Stimulated activated CD4-positive, alpha-beta T cell treated with anti-CD3 and anti-CD28 coated beads, Interleukin-4, amount 100 ng/mL, for 4 hours (primary cell): ENCODE results near the gene SPATA13.
"Not testable (repeated sequence)": the region's sequence is repeated elsewhere in the genome, so short reads cannot be mapped to it uniquely, and the experiment has no call there.

Experiments used
- DNase-seq, 2 experiments: peaks; one replicate each; pipeline ENCODE4 v3.0.0-alpha.2; 2020

Gene SPATA13

DNA sequence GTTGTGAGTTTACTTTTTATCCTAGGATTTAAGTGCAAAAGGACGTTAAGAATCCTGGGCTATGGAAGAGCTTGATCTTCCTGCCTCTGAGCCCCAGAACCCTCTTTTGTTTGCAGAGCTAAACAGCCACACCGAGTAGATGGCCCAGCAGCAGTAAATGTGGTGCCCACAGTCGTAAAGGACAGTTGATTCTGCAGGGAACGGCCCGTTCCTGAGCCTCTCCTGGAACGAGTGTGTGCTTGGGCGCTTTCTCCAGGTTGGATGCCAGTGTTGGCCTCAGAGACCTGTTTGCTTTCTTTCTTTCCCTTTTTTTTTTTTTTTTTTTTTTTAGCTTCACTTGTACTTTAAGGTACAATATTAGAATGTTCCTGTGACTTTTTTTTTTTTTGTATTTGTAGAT lies 41.7 kb downstream of the SPATA13 start:
- DNase-seq, result no peak

DNA sequence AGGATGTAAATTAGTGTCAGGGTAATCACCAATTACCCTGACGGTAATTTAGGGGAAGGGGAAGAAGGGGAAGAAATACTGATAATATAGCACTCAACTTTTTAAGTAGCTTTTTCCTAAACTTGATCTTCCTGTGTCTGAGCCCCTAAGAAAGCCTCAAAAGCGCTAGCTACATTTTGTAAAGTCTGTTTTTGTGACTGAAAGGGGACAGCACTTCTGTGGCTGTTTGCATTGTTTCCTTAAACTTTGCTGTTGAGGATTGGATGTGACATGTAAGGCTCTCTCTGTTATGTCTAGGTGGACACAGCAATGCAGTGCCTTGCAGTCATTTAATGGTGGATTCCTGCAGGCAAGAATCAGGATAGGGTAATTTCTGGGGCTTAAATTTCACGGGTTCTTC lies 42.8 kb downstream of the SPATA13 start:
- no peak for DNase-seq

DNA sequence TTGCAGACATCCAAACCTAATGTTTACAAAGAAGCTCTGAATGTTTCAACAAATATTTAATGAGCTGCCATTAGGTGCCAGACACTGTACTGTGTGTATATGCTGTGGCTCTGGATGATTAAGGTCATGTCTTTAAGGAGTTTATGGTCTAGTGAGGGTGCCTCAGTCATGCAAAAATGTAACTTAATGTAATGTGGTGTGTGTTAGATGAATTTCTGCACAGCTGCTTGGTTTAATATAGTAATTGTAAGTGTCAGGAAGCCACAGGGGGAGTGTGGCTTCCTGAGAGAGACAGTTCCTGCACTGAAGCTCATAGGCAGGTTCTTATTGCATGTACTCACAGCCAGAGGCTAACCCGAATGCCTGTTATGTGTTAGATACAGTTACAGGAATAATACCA lies 43.3 kb downstream of the SPATA13 start:
- DNase-seq, result no peak

DNA sequence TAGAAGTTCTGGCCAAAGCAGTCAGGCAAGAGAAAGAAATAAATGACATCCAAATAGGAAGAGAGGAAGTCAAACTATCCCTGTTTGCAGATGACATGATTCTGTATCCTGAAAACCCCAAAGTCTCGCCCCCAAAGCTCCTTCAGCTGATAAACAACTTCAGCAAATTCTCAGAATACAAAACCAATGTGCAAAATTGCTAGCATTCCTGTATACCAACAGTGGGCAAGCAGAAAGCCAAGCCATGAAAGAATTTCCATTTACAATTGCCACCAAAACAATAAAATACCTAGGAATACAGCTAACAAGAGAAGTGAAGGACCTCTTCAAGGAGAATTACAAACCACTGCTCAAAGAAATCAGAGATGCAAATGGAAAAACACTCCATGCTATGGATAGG lies 44.6 kb downstream of the SPATA13 start:
- not testable (repeated sequence) for DNase-seq

DNA sequence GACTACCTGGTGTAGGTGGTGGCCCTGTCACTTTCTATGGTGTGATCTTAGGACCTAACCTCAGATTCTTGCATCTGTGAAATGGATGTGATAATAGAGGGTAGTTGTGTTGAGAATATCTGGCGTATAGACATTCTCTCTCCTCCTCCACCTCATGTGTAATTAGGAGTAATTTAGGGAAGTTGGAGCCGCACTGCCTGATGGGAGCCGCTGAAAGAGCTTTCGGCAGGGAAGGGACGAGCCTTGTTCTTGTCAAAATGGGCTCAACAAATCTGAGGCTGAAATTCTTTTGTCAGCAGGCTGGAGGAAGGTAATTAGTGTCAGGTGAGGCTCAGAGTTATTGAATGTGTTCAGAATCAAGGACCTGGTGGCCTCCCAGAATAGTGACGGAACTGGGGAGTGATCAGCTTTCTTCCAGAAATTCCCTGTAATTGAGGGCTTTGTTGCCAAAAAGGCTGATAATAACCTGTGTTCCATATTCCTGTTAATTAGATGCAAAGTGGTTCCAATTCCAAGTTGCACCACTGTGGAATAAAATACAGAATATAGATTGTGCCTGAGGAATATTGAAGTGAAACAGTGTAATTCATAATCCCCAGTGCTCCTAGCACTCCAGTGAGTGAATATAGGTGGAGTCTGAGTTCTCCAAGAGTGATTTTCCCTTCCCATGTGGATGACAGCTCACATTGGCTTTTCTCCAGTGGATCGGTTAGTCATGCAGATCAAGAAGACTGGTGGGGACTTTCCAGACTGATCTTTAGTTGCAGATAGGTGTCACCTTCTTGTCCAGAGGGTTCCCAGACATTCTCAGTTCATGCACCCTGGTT lies 47.5 kb downstream of the SPATA13 start:
- DNase-seq, result no peak

DNA sequence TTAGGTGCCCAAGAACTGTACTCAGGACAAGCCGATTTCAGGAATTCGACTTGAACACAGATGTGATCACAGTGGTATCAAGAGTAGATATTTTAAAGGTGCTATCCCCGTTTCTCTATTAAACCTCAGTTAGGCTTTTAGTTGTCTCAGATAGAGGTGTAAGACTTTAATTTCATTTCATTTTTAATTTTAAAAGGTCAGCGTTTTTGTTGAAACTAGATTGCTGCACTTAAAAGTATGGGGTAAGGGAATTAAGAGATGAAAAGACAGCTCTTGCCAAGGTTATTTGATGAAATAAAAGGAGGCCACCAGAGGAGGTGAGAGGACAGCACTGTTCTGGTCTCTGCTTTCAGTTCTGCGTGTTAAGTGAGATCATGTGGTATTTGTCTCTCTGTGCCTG lies 48.6 kb downstream of the SPATA13 start:
- no peak for DNase-seq

DNA sequence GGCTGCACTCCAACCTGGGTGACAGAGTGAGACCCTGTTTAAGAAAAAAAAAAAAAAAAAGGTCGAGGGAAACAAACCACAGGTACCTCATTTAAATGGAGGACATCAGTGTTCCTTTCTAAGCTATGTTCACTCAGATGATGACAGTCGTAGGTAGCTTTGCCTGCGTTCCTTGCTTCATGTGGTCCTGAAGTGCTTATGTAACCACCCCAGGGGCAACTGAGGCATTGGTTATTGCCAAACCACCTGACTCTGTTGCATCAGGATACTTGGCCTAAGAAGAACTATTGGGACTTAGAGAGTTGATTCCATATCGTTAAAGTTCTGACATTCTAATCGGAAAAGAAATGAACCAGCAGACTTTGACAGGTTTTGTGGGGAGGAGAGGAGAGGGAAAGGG lies 51.7 kb downstream of the SPATA13 start:
- DNase-seq, result no peak

DNA sequence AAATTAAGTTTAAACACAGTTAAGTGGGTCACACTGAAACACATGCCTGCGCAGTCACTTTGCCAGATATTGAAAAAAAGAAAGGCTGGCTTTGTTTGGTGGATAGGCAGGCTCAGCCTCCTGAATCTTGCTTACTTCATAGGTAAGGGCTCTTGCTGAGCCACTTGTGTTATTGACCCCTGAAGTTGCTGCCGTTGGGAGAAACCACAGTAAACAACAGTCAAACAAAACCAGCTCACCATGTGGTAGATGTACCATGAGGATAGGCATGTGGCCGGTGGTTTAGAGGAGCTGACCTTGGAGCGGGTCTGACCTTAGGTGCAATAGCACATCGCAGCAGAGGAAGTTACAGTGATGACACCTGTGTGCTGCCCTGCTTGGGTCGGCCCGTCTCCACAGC lies 52.2 kb downstream of the SPATA13 start:
- DNase-seq, result no peak

DNA sequence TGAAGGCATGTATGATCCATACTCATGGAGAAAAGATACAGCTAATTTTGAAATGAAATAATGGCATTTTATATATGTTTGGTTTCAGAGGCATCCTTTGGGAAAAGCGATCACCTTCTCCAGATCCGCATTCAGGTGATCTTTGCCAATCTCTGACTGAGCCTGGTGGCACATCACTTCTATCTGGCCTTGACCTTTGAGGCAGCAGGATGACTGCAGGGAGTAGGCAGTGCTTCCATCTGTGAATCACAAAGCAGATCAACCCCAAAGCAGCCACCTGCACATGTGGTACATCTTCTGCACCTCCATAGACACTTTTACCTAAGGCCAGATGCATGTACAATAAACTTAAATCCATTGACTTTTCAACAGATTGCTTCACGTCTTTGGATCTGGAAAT lies 53.4 kb downstream of the SPATA13 start:
- DNase-seq, result no peak

DNA sequence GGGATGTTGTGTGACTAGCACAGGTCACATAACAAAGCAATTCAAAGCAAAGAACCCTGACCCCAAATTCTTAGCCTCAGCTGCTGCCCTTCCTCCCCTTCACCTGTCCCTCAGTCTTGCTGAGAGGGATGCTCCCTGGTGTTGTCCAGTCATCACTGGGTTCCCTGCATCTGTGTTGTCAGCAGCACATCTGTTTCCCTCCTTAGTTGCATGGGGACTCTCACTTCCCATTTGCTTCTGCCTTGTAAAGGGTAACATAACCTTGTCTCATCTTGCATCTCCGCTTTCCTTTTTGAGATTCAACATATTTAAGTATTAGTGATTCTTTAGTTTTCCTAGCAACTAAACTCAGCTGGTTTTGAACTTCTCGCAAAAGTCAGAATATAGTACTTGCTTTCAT lies 54.0 kb downstream of the SPATA13 start:
- no peak for DNase-seq

DNA sequence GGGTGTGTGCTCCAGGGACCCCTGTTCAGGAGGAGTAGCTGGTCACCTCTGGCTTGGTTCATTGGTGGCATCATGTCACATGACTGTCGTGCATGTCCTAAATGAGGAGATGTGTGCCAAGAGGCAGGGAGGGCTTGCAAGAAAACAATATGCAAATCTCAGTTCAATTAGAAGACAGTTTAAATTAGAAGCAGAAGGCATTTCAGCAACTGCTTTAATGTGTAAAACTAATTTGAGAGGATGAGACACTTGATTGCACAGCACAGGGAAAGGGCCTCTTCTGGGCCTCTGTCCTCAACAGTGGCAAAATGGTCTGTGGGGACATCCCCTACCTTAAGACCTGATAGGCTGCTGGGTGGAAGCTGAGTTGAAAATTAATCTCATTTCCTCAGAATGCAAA lies 54.6 kb downstream of the SPATA13 start:
- DNase-seq, result no peak

DNA sequence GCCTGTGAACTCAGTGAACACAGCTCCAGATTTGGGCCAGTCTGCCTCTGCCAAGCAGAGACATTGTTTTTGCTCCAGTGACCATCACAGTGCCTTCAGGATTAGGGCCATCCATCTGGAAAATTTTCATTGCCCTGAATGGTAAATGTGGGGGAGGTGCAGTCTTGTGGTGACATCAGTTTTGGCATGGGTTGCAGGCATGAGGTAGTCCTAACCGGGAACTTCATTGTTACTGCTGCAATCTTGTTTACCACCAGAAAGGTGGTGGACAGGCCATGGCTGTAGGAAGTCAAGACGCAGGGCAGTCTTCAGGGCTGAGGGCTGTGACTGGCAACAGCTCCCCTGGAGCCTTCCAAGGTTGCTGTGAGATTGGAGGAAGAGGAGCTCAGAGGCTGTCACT lies 55.2 kb downstream of the SPATA13 start:
- no peak for DNase-seq

DNA sequence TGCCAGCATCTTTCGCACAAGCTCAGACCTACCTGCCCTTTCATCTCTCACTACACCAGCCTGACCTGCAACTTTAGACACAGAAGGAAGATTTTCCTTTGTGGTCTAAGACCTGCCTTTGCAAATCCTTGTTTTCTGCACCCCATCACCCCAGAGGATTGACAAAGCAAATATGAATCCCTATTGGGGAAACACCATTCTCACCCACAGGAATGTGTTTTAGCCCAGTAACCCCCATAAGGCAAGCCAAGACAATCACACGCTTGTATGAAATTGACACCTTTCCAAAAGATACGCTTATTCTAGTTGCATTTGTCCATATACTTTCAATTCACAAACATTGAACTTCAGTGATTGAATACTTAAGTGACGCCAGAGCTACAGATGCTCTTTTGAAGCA lies 55.7 kb downstream of the SPATA13 start:
- DNase-seq, result no peak

DNA sequence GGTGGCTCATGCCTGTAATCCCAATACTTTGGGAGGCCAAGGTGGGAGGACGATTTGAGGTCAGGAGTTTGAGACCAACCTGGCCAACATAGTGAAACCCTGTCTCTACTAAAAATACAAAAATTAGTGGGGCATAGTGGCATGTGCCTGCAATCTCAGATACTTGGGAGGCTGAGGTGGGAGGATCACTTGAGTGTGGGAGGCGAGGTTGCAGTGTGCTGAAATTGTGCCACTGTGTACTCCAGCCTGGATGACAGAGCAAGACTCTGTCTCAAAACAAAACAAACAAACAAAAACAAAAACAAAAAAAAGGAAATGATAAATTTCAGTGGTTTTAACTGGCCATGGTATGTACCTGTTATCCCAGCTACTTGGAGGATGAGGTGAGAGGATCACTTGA lies 56.3 kb downstream of the SPATA13 start:
- not testable (repeated sequence) for DNase-seq

DNA sequence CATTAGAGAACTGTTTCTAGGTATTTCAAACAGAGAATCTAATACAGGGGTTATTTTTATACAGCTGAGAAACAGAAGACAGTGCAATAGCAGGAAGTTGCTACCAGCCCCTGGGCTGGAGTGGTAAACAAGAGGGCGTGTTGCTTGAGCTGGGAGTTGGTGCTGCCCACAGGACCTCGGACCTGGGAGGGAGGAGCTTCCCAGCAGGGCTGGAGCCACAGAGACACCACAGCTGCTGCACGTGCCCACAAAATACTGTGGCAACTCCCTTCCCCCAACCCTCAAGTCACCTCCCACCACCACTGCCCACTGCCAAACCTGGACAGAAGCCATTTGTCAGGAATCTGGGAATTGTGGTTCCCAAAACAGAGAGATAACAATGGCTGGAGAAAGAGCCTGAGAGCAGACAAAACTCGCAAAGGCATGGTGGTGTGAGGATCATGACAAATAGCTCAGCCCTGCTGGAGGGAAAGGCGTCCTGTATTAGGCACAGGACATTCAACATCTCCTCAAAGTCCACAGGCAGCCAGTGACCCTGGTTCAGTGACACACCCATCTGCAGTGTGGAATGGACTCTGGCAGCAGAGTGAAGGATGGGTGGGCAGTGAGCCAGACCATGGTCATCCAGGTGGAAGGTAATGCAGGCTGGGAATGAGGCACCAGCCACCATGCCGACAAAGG lies 57.2 kb downstream of the SPATA13 start:
- no peak for DNase-seq

DNA sequence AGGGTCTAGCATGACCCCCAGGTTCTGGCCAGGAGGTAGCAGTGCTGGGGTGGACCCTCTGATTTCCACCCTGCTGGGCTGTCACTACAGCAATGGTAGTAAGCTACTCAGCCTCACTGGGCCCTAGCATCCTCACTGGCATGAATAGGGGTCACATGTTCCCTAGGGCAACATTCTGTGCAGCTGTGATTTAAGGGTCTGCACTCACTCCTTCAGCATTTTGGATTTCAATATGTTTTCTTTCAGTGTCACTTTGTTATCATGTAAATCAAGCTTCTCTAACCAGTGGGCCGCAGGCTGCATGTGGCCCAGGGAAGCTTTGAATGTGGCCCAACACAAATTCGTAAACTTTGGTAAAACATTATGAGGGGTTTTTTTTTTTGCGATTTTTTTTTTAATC lies 57.8 kb downstream of the SPATA13 start:
- no peak for DNase-seq

DNA sequence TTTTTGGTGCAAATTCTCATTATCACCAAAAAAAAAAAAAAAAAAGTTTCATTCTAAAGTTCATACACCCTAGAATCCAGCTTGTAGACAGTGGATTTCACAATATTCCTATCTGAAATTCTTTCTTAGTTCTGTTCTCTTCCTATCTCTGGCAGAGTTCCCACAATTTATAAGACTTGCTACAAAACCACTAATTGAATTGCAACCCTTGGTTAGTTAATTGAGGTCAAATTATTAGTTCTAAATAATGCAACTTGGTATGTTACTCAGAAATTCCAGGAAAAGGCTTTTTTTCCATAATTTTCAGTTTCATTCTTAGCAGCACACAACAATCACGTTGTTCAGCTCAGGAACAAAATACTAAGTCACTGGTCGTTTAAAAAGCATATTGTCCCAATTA lies 58.5 kb downstream of the SPATA13 start:
- no peak for DNase-seq

DNA sequence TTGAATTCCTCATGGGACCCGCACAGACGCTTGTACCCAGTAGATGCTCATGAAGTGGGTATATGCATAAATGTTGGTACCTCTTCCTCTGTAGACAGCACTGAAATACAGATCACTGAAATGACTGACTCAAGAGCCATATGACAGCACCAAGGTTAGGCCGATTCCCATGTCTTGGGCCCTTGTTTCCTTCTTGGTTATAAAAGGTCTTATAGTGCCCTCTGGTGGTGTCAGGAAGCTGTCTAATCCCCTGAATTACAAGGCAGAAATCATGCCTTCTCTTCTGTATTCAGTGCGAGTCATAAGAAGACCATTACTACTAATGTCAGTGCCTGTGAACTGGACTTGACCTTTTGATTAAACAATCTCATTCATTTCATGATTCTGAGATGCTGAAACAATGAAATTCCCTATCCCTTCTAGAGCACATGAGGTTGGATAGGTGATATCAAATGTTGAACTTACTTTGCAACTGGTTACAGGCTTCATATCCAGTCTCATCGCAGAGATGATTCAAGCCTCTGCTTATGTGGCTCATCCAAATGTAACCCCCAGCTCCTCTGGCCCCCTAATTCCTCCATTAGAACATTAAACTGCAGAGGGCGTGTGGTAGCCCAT lies 59.7 kb downstream of the SPATA13 start:
- DNase-seq, result peak in 1 of 2 experiments; percentile 40

DNA sequence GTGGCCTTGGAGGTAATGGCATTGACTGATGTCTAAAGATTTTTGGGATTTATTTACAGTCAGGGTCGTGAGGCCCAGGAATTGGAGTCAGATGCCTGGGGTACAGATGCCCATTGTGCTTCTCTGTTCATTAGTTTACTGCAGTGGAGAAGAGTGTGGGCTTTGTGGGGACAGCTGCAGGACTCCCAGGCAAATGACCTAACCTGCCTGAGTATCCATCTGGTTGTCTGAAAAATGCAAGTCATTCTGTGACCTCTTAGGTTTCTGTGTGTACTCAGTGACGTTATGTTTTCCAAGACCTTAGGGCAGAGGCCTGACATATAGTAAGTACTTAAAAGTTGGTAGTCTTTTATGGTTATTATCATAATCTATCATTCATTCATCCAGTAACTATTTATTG lies 60.5 kb downstream of the SPATA13 start:
- DNase-seq, result no peak

DNA sequence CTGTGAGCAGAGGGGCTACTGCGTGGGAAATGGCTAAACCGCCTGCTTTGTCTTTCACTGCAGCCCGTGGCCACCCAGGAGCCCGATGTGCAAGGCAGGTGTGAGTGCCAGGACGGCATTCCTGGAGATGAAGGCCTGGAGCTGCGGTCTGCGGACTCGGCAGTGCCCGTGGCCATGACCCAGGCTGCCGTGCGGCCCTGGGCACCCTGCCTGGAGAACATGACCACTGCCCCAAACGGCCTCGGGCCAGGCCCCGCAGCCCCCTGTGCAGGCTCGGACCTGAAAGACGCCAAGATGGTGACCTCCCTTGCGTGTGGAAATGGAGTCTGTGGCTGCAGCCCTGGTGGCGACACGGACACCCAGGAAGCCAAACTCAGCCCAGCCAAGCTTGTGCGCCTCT lies 62.2 kb downstream of the SPATA13 start:
- no peak for DNase-seq

DNA sequence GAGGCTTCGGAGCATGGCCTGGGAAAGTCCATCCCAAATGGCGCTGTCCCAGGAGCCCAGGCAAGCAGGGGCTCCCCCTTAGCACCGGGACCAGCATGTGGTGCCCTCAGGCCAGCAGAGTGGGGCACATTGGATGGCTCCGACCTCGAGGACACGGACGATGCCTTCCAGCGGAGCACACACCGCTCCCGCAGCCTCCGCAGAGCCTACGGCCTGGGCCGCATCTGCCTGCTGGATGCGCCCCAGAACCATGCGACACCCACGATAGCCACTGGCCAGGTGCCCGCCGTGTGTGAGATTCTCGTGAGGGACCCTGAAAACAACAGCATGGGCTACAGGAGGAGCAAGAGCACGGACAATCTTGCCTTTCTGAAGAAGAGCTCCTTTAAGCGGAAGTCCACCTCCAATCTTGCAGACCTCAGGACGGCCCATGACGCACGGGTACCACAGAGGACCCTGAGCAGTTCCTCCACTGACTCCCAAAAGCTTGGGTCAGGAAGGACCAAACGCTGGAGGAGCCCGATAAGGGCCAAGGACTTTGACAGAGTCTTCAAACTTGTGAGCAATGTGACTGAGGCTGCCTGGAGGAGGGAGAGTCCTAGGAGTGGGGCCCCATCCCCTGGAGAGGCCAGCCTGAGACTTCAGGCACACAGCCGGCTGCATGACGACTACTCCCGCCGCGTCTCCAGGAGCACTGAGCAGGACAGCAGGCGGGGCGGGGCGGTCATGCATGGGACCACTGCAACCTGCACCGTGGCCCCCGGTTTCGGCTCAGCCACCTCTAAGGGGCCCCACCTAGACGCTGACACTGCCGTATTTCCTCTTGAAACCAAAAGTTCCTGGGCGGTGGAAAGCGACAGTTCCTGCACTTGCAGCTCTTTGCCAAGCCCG lies 63.1 kb downstream of the SPATA13 start:
- DNase-seq, result no peak

DNA sequence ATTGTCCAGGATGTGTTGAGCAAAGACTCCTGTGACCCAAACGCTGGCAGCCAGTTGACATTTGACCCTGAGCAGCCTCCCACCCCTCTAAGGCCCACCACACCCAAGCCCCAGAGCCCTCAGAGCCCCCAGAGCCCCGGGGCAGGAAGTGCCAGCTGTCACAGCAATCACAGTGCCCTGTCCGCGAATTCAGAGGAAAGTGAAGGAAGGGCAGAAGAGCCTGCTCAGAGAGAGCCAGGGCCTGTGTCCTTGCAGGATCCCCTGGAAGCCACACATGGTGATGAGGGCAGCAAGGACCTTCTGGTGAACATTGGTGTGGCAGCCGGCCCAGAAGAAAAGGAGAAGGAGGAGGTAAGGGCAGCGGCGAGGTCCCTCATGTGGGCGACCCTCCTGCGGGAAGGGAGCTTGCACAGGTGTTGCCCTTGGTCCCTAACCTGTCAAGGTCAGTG lies 63.7 kb downstream of the SPATA13 start:
- no peak for DNase-seq

DNA sequence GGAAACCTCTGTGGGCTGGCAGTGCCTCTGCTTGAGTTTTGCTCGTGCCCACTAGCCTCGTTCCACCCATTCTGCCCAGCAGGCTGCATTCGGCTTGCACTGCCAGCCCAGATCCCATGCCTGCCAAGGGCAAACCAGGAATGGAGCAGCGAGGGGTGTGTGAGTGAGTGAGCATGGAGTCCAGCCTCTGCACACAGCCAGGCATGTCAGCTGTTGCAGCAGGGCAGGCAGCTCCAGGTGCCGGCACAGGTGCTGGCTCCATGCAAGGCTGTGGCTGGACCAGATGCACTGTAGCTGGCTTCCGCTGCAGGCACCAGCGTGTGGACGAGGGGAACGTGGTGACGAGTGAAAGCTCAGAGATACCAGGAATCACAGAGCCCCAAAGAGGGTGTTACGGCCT lies 64.5 kb downstream of the SPATA13 start:
- no peak for DNase-seq
